Activated naive CD4-positive, alpha-beta T cell treated with anti-CD3 and anti-CD28 coated beads for 36 hours (primary cell): ENCODE results near the gene SNED1. TPM values are rescaled to one million over a fixed set of nuclear protein-coding genes. Genes with fewer than 3 reads are reported as not detected.

Source experiments
- CTCF ChIA-PET: fragments of 350-600 bp; sonication (Branson Sonifier 250); formaldehyde crosslinking; loops from one replicate; lab custom pipeline; 2021; ENCODE audit warnings: antibody characterized with exemption; lab: Charles Lee
- DNase-seq: peaks from one replicate; pipeline ENCODE4 v3.0.0-alpha.2; 2020
- H3K27ac Mint-ChIP-seq: one replicate; pipeline ENCODE4 v1.8.0; 2021; ENCODE audit warnings: mild to moderate bottlenecking, mixed read lengths
- H3K27me3 Mint-ChIP-seq: one replicate; pipeline ENCODE4 v1.8.0; 2021; ENCODE audit warnings: low read depth, mixed read lengths
- H3K36me3 Mint-ChIP-seq: one replicate; pipeline ENCODE4 v1.8.0; 2021; ENCODE audit warnings: low read depth, mixed read lengths
- H3K4me1 Mint-ChIP-seq: one replicate; pipeline ENCODE4 v1.8.0; 2021; ENCODE audit warnings: low read depth, mixed read lengths
- H3K4me3 Mint-ChIP-seq: one replicate; pipeline ENCODE4 v1.8.0; 2021; ENCODE audit warnings: mild to moderate bottlenecking, moderate library complexity, mixed read lengths
- H3K9me3 Mint-ChIP-seq: one replicate; pipeline ENCODE4 v1.8.0; 2021; ENCODE audit warnings: mixed read lengths
- intact Hi-C: fragments of 100-400 bp; cut with micrococcal nuclease; formaldehyde crosslinking; loops from one replicate; pipeline ENCODE4 v1.15.1; 2023
- total RNA-seq, 2 experiments: library from RNA; stranded (reverse); gene quantifications; one replicate each; pipeline ENCODE4 v1.2.3, GENCODE V29; 2021

The SNED1 gene
- total RNA-seq, 2 experiments from 2014 or later: 0.35 to 0.60 TPM

- CTCF ChIA-PET: no interaction called here
- Mint-ChIP-seq H3K9me3 (peaks cover 22% of the 10 kb centered on the region), H3K4me3 (no peak overlapping the region), H3K27me3 (no peaks in the 10 kb centered on the region), H3K4me1 (no peaks in the 10 kb centered on the region), H3K36me3 (peaks cover 9% of the 10 kb centered on the region), H3K27ac (no peak overlapping the region)
- no peak for DNase-seq
- intact Hi-C loops: no loop called here
These were observed 27.2 kb downstream of the SNED1 start for GRCh38 chr2:241025639-241026038.

GRCh38 chr2:241029599-241030332, 31.3 kb downstream of the SNED1 start:
- H3K4me1 Mint-ChIP-seq: no peaks in the 10 kb centered on the region
- H3K36me3 Mint-ChIP-seq: peaks cover 9% of the 10 kb centered on the region
- DNase-seq: no peak
- CTCF ChIA-PET: no interaction called here
- intact Hi-C loops: no loop called here
- H3K4me3 Mint-ChIP-seq: no peak overlapping the region
- H3K9me3 Mint-ChIP-seq: peaks cover 17% of the 10 kb centered on the region
- no peak overlapping the region for H3K27ac Mint-ChIP-seq
- H3K27me3 Mint-ChIP-seq: no peaks in the 10 kb centered on the region

GRCh38 chr2:241030333-241030680, 31.9 kb downstream of the SNED1 start:
- Mint-ChIP-seq H3K36me3 (peaks cover 9% of the 10 kb centered on the region), H3K27ac (no peak overlapping the region), H3K4me3 (no peak overlapping the region), H3K27me3 (no peaks in the 10 kb centered on the region), H3K9me3 (peaks cover 14% of the 10 kb centered on the region), H3K4me1 (no peaks in the 10 kb centered on the region)
- DNase-seq: no peak
- CTCF ChIA-PET: no interaction called here
- intact Hi-C loops: no loop called here

GRCh38 chr2:241030883-241031282, 32.5 kb downstream of the SNED1 start:
- CTCF ChIA-PET: no interaction called here
- DNase-seq: no peak
- Mint-ChIP-seq H3K27me3 (no peaks in the 10 kb centered on the region), H3K36me3 (peaks cover 6% of the 10 kb centered on the region), H3K4me1 (no peaks in the 10 kb centered on the region), H3K27ac (no peak overlapping the region), H3K9me3 (peaks cover 10% of the 10 kb centered on the region), H3K4me3 (no peak overlapping the region)
- intact Hi-C loops: no loop called here

- no peak for DNase-seq
- Mint-ChIP-seq H3K27ac (no peak overlapping the region), H3K27me3 (no peaks in the 10 kb centered on the region), H3K9me3 (peaks cover 6% of the 10 kb centered on the region), H3K4me3 (no peak overlapping the region), H3K36me3 (peaks cover 4% of the 10 kb centered on the region), H3K4me1 (no peaks in the 10 kb centered on the region)
- CTCF ChIA-PET: no interaction called here
- intact Hi-C loops: no loop called here
These were observed 33.2 kb downstream of the SNED1 start for GRCh38 chr2:241031436-241032165.

- DNase-seq: no peak
- Mint-ChIP-seq H3K27ac (no peak overlapping the region), H3K4me1 (peaks cover 12% of the 10 kb centered on the region), H3K36me3 (no peaks in the 10 kb centered on the region), H3K27me3 (no peaks in the 10 kb centered on the region), H3K9me3 (no peaks in the 10 kb centered on the region), H3K4me3 (no peak overlapping the region)
- intact Hi-C loops: no loop called here
- CTCF ChIA-PET: no interaction called here
These were observed 35.0 kb downstream of the SNED1 start for GRCh38 chr2:241033336-241033987.

- Mint-ChIP-seq H3K27ac (no peak overlapping the region), H3K36me3 (no peaks in the 10 kb centered on the region), H3K4me1 (peaks cover 12% of the 10 kb centered on the region), H3K9me3 (no peaks in the 10 kb centered on the region), H3K27me3 (no peaks in the 10 kb centered on the region), H3K4me3 (no peak overlapping the region)
- no peak for DNase-seq
- CTCF ChIA-PET: no interaction called here
- intact Hi-C loops: no loop called here
These were observed 35.6 kb downstream of the SNED1 start for GRCh38 chr2:241033994-241034393.

- CTCF ChIA-PET: no interaction called here
- DNase-seq: no peak
- intact Hi-C loops: no loop called here
- no peaks in the 10 kb centered on the region for H3K27me3 Mint-ChIP-seq
- H3K27ac Mint-ChIP-seq: no peak overlapping the region
- no peaks in the 10 kb centered on the region for H3K36me3 Mint-ChIP-seq
- peaks cover 12% of the 10 kb centered on the region for H3K4me1 Mint-ChIP-seq
- no peaks in the 10 kb centered on the region for H3K9me3 Mint-ChIP-seq
- no peak overlapping the region for H3K4me3 Mint-ChIP-seq
These were observed 36.2 kb downstream of the SNED1 start for GRCh38 chr2:241034490-241035141.

- no peak overlapping the region for H3K27ac Mint-ChIP-seq
- intact Hi-C loops: no loop called here
- CTCF ChIA-PET: no interaction called here
These were observed 36.9 kb downstream of the SNED1 start for GRCh38 chr2:241035142-241035817.

GRCh38 chr2:241035818-241036396, 37.5 kb downstream of the SNED1 start:
- CTCF ChIA-PET: no interaction called here
- peaks cover 12% of the 10 kb centered on the region for H3K4me1 Mint-ChIP-seq
- H3K4me3 Mint-ChIP-seq: peak overlapping the region; percentile 63
- intact Hi-C loops: loop anchor here (2.0 kb wide), 1 partner anchor 25 kb away; no protein-coding TSS in a partner anchor
- H3K9me3 Mint-ChIP-seq: no peaks in the 10 kb centered on the region
- peak; percentile 48 for DNase-seq
- no peak overlapping the region for H3K27ac Mint-ChIP-seq
- no peaks in the 10 kb centered on the region for H3K36me3 Mint-ChIP-seq
- no peaks in the 10 kb centered on the region for H3K27me3 Mint-ChIP-seq

More at GRCh38 chr2:241035142-241035817, 36.9 kb downstream of the SNED1 start:
- peaks cover 12% of the 10 kb centered on the region for H3K4me1 Mint-ChIP-seq
- DNase-seq: no peak
- peak overlapping the region; percentile 18 for H3K4me3 Mint-ChIP-seq
- no peaks in the 10 kb centered on the region for H3K27me3 Mint-ChIP-seq
- no peaks in the 10 kb centered on the region for H3K36me3 Mint-ChIP-seq
- H3K9me3 Mint-ChIP-seq: no peaks in the 10 kb centered on the region

GRCh38 chr2:241036397-241036963, 38.1 kb downstream of the SNED1 start:
- Mint-ChIP-seq H3K9me3 (no peaks in the 10 kb centered on the region), H3K4me3 (peak overlapping the region; percentile 63), H3K27me3 (no peaks in the 10 kb centered on the region), H3K27ac (no peak overlapping the region), H3K4me1 (peaks cover 15% of the 10 kb centered on the region), H3K36me3 (no peaks in the 10 kb centered on the region)
- peak; percentile 72 for DNase-seq
- intact Hi-C loops: loop anchor here (2.0 kb wide), 1 partner anchor 26 kb away; no protein-coding TSS in a partner anchor
- CTCF ChIA-PET: no interaction called here
